DOHH2 (cell line): ENCODE measurements around the gene EPHA8.

ENCODE experiments used
- H3F3A ChIP-seq: fragments of 200-600 bp; sonication (generic), shearing (Covaris generic); 2 replicates; pipeline ENCODE4 v1.6.0; 2016; ENCODE audit warnings: antibody characterized with exemption, mild to moderate bottlenecking; ENCODE audit not compliant: control insufficient read depth, insufficient read depth
- H3K27ac ChIP-seq: fragments of 200-600 bp; sonication (generic); 2 replicates; pipeline ENCODE4 v1.5.1; 2014; ENCODE audit warnings: low read depth, mild to moderate bottlenecking, low read length, moderate library complexity
- H3K27me3 ChIP-seq: fragments of 200-600 bp; sonication (generic); 2 replicates; pipeline ENCODE4 v1.6.1; 2014; ENCODE audit warnings: mild to moderate bottlenecking, low read length, mixed read lengths; ENCODE audit not compliant: control insufficient read depth
- H3K36me3 ChIP-seq: fragments of 200-600 bp; sonication (generic); 2 replicates; pipeline ENCODE4 v1.6.1; 2014; ENCODE audit warnings: mild to moderate bottlenecking, low read length, moderate library complexity, mixed read lengths; ENCODE audit not compliant: control insufficient read depth
- H3K4me1 ChIP-seq: fragments of 200-600 bp; sonication (generic); 2 replicates; pipeline ENCODE4 v1.6.1; 2014; ENCODE audit warnings: mild to moderate bottlenecking, low read length, mixed read lengths; ENCODE audit not compliant: control insufficient read depth
- H3K4me2 ChIP-seq: fragments of 200-600 bp; sonication (generic); 2 replicates; pipeline ENCODE4 v1.6.0; 2014; ENCODE audit warnings: mild to moderate bottlenecking, low read length, moderate library complexity
- H3K4me3 ChIP-seq: fragments of 200-600 bp; sonication (generic); 2 replicates; pipeline ENCODE4 v1.5.1; 2014; ENCODE audit warnings: mild to moderate bottlenecking, low read length, mixed read lengths
- H3K79me2 ChIP-seq: fragments of 200-600 bp; sonication (generic); 2 replicates; pipeline ENCODE4 v1.6.1; 2014; ENCODE audit warnings: mild to moderate bottlenecking, low read length, mixed read lengths; ENCODE audit not compliant: control insufficient read depth
- H3K9me2 ChIP-seq: fragments of 200-600 bp; sonication (generic); replicated peaks from 2 replicates; pipeline ENCODE4 v1.6.1; 2014; ENCODE audit warnings: mild to moderate bottlenecking, low read length, mixed read lengths; ENCODE audit not compliant: control insufficient read depth
- H3K9me3 ChIP-seq: fragments of 200-600 bp; sonication (generic); 2 replicates; pipeline ENCODE4 v1.6.1; 2014; ENCODE audit warnings: antibody characterized with exemption, low read length, mixed read lengths; ENCODE audit not compliant: control insufficient read depth, insufficient read depth
- H4K20me1 ChIP-seq: fragments of 200-600 bp; sonication (generic); 2 replicates; pipeline ENCODE4 v1.6.0; 2014; ENCODE audit warnings: low read depth, mild to moderate bottlenecking, antibody characterized with exemption, low read length, moderate library complexity; ENCODE audit not compliant: control insufficient read depth, insufficient read depth
- CTCF ChIP-seq: fragments of 200-600 bp; sonication (generic); IDR thresholded peaks from one replicate; pipeline ENCODE4 v1.5.1; 2014; ENCODE audit warnings: antibody characterized with exemption, mild to moderate bottlenecking, low read depth, low read length; ENCODE audit not compliant: poor library complexity, severe bottlenecking
- EZH2phosphoT487 ChIP-seq: fragments of 200-600 bp; sonication (generic); IDR thresholded peaks from 2 replicates; pipeline ENCODE4 v1.6.1; 2017; ENCODE audit warnings: borderline replicate concordance, mild to moderate bottlenecking, antibody characterized with exemption, low read length, moderate library complexity, mixed read lengths

The EPHA8 gene

GRCh38 chr1:22618056-22618455, 54.8 kb downstream of the EPHA8 start:
- Histone ChIP-seq H3K36me3 (no peaks in the 10 kb centered on the region), H3K4me1 (no peaks in the 10 kb centered on the region), H3K27me3 (no peaks in the 10 kb centered on the region), H3K4me2 (no peak overlapping the region), H3K4me3 (no peak overlapping the region), H4K20me1 (no peaks in the 10 kb centered on the region), H3K9me2 (no peaks in the 10 kb centered on the region), H3K79me2 (no peaks in the 10 kb centered on the region), H3F3A (no peaks in the 10 kb centered on the region), H3K9me3 (no peaks in the 10 kb centered on the region), H3K27ac (no peak overlapping the region)
- no peak for TF ChIP-seq EZH2phosphoT487
- no peak for TF ChIP-seq CTCF

- no peaks in the 10 kb centered on the region for H3K79me2 ChIP-seq
- H3K27ac ChIP-seq: no peak overlapping the region
- H3K9me2 ChIP-seq: no peaks in the 10 kb centered on the region
- H3K36me3 ChIP-seq: no peaks in the 10 kb centered on the region
- H3F3A ChIP-seq: no peaks in the 10 kb centered on the region
- no peaks in the 10 kb centered on the region for H3K4me1 ChIP-seq
- H3K27me3 ChIP-seq: no peaks in the 10 kb centered on the region
- H3K4me2 ChIP-seq: no peak overlapping the region
- no peaks in the 10 kb centered on the region for H3K9me3 ChIP-seq
- no peaks in the 10 kb centered on the region for H4K20me1 ChIP-seq
- H3K4me3 ChIP-seq: no peak overlapping the region
- TF ChIP-seq CTCF: no peak
- TF ChIP-seq EZH2phosphoT487: no peak
These were observed 56.0 kb downstream of the EPHA8 start for GRCh38 chr1:22619252-22619651.

- H3K4me2 ChIP-seq: no peak overlapping the region
These were observed 56.5 kb downstream of the EPHA8 start for GRCh38 chr1:22619798-22620197.

More at GRCh38 chr1:22619798-22620197, 56.5 kb downstream of the EPHA8 start:
- Histone ChIP-seq H3K36me3 (no peaks in the 10 kb centered on the region), H3K4me3 (no peak overlapping the region), H3K27ac (no peak overlapping the region), H3K27me3 (no peaks in the 10 kb centered on the region), H3F3A (no peaks in the 10 kb centered on the region), H4K20me1 (no peaks in the 10 kb centered on the region), H3K79me2 (no peaks in the 10 kb centered on the region), H3K9me2 (no peaks in the 10 kb centered on the region), H3K9me3 (no peaks in the 10 kb centered on the region), H3K4me1 (no peaks in the 10 kb centered on the region)
- TF ChIP-seq EZH2phosphoT487 (no peak), CTCF (no peak)
